ENCODE results near the gene SCYGR8.
A peak's percentile ranks its signal among the peaks of the same experiment; 100 is the strongest.

SCYGR8 gene

GRCh38 chr2:227761740-227762476 lies 16.2 kb downstream of the SCYGR8 start:
- DNase-seq (ENCODE audit: low read depth): peak; percentile 63

- no peak for DNase-seq (ENCODE audit: low read depth)
Measured at GRCh38 chr2:227765788-227766372, 20.2 kb downstream of the SCYGR8 start.

GRCh38 chr2:227766373-227766883 lies 20.7 kb downstream of the SCYGR8 start:
- peak; percentile 58 for DNase-seq (ENCODE audit: low read depth)

GRCh38 chr2:227767830-227768229 lies 22.1 kb downstream of the SCYGR8 start:
- DNase-seq (ENCODE audit: low read depth): no peak

GRCh38 chr2:227772197-227772661 lies 26.5 kb downstream of the SCYGR8 start:
- no peak for DNase-seq (ENCODE audit: low read depth)

- no peak for DNase-seq (ENCODE audit: low read depth)
Measured at GRCh38 chr2:227772932-227773331, 27.2 kb downstream of the SCYGR8 start.

- no peak for DNase-seq (ENCODE audit: low read depth)
Measured at GRCh38 chr2:227774011-227774624, 28.4 kb downstream of the SCYGR8 start.

- DNase-seq (ENCODE audit: low read depth): no peak
Measured at GRCh38 chr2:227774895-227775842, 29.5 kb downstream of the SCYGR8 start.

GRCh38 chr2:227780981-227781615 lies 35.4 kb downstream of the SCYGR8 start:
- DNase-seq (ENCODE audit: low read depth): no peak

GRCh38 chr2:227781841-227782240 lies 36.1 kb downstream of the SCYGR8 start:
- DNase-seq (ENCODE audit: low read depth): no peak

- DNase-seq (ENCODE audit: low read depth): no peak
Measured at GRCh38 chr2:227782804-227783203, 37.1 kb downstream of the SCYGR8 start.

- no peak for DNase-seq (ENCODE audit: low read depth)
Measured at GRCh38 chr2:227783404-227784138, 37.9 kb downstream of the SCYGR8 start.

GRCh38 chr2:227785293-227785692 lies 39.6 kb downstream of the SCYGR8 start:
- DNase-seq (ENCODE audit: low read depth): no peak

GRCh38 chr2:227788561-227789018 lies 42.9 kb downstream of the SCYGR8 start:
- no peak for DNase-seq (ENCODE audit: low read depth)

- DNase-seq (ENCODE audit: low read depth): no peak
Measured at GRCh38 chr2:227789803-227790202, 44.1 kb downstream of the SCYGR8 start.

GRCh38 chr2:227793148-227793712 lies 47.5 kb downstream of the SCYGR8 start:
- DNase-seq (ENCODE audit: low read depth): peak; percentile 14
